GM19240 (cell line): ENCODE measurements around the gene VSIR.

Experiments used
- DNase-seq: peaks from one replicate; pipeline ENCODE4 v3.0.0; 2011; ENCODE audit warnings: low spot score; ENCODE audit not compliant: insufficient read length

The VSIR gene

GRCh38 chr10:71773221-71773971, at the start of gene VSIR:
Gene VSIR, minus strand, starts transcription at chr10:71773520. Its CDS starts 81 bp downstream, at chr10:71773439.
- peak; percentile 70 for DNase-seq

GRCh38 chr10:71821909-71822763, 48.8 kb upstream of the VSIR start:
- no peak for DNase-seq

DNA sequence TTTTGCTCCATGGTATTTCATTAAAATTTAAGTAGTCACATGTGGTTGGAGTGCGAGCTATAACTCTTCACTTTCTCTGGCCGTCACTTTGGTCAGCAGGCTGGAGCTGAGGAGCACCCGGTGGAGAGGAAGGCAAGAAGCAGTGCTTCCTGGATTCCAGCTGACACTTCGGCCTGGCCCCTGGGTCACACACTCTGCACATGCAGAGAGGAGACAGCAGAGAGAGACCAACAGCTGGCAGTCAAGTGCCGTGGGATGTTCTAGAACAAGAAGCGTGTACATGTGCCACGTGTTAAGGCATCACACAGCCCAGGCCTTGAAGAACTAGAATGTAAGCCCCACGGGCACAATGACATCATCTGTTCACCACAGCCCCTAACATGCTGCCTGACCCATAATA, 47.6 kb upstream of the VSIR start:
- no peak for DNase-seq

- DNase-seq, result no peak
Measured at GRCh38 chr10:71819985-71820384, 46.7 kb upstream of the VSIR start.

DNA sequence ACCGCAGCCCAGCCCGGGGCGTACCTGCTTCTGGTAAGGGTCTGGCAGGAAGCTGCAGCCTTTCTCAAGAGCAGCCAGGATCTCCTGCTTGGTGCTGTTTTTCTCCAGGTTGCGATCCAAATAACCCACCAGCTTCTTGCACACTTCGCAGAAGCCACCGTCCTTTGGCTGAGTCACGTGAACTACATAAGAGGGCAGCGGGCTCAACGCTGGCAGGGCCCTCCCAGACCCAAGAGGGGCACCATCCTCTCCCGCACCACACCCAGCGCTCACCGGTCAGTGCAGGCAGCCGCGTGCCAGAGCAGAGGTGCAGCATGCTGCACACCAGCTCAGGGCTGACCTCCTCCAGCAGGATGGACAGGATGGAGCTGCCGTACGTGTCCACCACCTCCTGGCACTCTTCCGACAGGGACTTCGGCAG, 46.1 kb upstream of the VSIR start:
- no peak for DNase-seq

- DNase-seq, result no peak
Measured at GRCh38 chr10:71818674-71819260, 45.4 kb upstream of the VSIR start.

- no peak for DNase-seq
Measured at GRCh38 chr10:71817831-71818655, 44.7 kb upstream of the VSIR start.

DNA sequence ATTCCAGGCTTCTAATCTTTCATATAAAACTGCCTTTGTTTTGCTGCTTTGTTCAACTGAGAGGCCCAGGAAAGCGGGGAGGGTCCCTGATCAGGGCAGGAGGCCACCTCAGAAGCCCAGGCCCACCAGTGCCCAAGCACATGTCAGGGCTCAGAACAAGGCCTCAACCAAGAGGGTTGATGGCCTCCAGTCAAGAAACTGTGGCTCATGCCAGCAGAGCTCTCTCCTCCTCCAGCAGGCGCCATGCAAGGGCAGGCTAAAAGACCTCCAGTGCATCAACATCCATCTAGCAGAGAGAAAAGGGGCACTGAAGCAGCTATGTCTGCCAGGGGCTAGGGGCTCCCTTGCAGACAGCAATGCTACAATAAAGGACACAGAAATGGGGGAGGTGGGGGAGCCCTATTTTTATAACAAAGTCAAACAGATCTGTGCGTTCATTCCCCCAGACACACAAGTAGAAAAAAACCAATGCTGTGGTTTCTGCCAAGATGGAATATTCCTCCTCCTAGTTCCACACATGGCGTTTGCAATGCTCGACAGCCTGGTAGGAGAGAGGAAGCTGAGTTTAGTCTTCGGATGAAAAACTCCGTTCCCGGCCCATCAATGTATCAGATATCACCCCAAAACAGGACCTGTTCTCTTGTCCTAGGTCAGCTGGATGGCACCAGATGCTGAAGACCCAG, 43.8 kb upstream of the VSIR start:
- DNase-seq, result no peak

GRCh38 chr10:71816421-71816851, 43.1 kb upstream of the VSIR start:
- no peak for DNase-seq

GRCh38 chr10:71815515-71816130, 42.3 kb upstream of the VSIR start:
- DNase-seq, result no peak

GRCh38 chr10:71814922-71815411, 41.6 kb upstream of the VSIR start:
- DNase-seq, result no peak

DNA sequence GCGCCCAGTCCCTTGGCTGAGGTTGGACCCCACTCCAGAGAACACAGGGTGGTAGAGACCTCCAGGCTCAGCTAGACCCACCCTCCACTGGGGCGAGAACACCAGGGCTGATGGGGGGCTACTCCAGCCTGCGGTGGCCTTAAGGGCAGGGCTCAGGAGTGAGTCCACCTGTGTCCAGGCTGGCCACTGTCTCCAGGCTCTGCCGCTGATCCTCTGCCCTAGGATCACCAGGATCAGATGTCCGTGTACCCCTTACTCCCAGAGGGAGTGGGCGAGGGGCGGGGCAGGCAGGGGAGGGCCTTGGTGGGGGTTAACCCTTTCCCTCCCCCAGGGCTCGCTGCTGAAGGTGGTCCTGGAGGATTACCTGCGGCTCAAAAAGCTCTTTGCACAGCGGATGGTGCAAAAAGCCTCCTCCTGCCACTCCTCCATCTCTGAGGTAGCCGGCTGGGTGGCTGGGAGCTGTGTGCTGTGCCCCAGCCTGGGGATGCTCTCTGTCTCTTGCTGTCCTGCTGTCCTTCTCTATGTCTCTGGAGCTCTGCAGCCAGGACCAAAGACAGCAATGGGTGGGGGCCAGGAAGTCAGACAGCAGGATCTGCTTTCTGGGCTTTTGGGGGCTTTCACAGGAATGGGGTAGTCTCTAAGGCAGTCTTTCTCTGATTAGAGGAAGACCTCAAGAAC, 39.7 kb upstream of the VSIR start:
- DNase-seq, result no peak

DNA sequence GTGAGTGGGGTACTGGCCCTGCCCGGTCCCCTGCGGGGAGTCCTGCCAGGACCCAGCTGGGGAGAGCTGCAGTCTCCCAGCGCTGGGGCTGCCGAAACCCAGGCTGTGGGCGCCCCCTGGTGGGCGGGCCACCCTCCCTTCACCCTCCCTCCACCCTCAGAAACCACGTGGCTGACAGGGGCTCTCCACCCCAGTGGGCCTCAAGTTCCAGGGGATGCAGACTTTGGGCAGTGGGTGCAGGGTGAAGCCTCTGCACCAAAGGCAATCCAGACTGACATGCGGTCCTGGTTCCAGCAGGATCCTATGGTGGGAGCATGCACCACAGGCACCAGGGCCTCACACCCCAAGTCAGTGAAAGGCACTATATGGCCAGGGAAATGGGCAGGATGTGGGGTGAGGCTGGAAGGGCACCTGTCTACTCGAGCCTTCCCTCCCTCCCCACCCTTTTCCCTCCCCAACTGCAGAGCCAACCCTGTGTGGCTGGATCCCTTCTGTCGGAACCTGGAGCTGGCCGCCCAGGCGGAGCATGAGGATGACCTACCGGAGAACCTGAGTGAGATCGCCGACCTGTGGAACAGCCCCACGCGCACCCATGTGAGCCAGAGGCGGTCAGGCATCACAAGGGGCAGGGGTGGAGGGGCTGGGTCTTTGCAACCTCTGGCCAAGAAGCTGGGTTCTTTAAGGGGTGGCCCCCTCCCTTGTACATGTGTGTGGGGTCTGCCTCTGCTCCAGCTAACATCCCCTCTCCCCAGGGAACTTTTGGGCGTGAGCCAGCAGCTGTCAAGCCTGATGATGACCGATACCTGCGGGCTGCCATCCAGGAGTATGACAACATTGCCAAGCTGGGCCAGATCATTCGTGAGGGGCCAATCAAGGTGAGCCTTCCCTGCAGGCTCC, 38.9 kb upstream of the VSIR start:
- peak; percentile 80 for DNase-seq

DNA sequence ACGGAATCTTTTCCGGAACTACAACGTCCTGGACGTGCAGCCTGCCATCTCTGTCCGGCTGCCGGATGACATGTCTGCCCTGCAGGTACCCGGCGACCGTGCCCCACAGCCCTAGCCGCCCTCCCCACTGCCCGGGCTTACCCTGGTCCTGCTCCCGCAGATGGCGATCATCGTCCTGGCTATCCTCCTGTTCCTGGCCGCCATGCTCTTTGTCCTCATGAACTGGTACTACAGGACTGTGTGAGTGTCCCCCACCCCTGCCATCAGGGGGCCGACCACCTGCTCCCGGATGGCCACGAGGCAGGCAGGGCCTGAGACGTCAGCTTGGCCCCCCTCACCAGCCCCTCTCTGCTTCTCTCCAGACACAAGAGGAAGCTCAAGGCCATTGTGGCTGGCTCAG, 38.0 kb upstream of the VSIR start:
- no peak for DNase-seq

DNA sequence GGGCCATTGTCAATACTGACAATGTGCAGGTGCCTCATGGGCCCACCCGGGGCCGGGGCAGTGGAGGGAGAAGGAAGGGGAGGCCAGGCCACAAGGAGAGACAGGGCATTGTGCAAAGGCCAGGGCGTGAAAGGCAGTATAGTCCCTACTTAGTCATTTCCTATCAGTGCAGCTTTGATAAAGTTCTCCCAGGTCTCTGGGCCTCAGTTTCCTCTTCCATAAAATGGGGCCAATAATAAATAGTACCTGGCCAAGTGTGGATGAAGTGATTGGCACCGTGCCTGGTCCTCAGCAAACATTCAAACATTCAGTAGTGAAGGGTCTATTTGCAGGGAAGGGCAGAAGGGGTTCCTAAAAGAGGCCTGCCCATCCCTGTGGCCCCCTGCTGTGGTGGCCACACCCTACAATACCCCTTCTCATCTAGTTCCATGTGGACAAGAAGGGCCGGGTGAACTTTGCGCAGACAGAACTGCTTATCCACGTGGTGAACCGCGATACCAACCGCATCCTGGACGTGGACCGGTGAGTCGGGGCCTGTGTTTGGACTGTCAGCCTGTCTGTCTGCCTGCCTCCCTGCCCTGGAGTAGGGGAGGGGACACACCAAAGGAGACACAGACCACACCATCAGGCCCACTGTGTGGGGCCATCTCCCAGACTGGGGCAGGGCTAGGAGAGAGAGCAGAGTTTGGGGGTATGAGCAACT, 36.9 kb upstream of the VSIR start:
- DNase-seq, result no peak

DNA sequence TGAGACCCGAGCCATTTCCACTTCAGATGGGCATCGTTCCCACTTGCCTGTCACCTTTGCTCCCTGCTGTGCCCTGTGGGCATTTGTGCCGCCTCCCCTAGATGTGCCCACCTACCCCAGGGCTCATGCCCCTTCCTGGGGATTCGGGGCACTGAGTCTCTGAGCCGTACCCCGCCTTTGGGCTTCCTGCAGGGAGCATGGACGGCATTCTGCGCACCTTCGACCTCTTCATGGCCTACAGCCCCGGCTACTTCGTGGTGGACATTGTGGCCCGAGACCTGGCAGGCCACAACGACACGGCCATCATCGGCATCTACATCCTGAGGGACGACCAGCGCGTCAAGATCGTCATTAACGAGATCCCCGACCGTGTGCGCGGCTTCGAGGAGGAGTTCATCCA, 36.3 kb upstream of the VSIR start:
- no peak for DNase-seq

GRCh38 chr10:71807557-71808510, 34.5 kb upstream of the VSIR start:
- DNase-seq, result no peak
